ENCODE measurements around the gene CCDC14.

Gene CCDC14

GRCh38 chr3:123961508-123961856 is 453 bp upstream of the CCDC14 start:
- no peak for DNase-seq

GRCh38 chr3:123953735-123954134 is 7.3 kb downstream of the CCDC14 start:
- DNase-seq, result no peak

- DNase-seq, result no peak
These were observed 8.0 kb downstream of the CCDC14 start for GRCh38 chr3:123952844-123953520.

DNA sequence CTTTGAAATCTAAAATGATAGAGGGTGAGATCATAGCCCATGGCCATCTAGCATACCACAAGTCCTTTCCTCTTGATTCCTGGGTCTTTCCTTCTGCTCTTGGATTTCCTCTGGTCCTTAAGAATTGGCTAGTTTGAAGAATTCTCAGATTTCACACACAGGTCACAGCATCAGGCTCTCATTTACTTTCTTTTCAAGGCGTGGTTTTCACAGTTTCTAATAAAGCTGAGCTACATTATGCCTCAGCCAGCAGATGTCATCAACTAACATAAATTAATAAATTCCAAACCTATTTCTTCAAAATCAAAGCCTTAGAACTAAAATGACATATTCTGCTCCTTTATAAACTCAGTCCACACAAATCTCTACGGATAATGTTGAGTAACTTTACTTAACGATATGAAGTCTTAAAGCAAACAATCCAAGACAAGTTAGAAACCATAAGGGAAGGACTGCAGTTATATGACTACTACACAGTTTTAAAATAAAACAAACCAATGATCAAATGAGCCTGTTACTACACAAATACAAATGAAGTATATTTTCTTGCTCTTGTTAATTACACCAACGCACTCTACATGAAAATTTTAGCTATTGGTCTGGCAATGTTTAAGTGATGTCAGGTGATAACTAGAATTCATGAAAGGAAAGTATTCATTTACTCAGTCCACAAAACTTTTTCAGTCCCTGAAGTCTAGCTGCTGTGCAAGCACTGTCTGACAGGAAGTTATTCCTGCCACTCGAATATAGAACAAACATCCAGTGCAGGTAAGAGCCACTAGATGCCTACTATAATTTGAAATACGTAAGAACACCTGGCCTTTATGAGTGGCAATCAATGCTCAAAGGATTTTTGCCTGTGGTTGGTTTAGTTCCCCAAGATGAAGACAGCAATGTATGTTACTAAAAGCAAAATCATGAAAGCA is 9.2 kb downstream of the CCDC14 start:
- DNase-seq, result no peak

- DNase-seq, result no peak
These were observed 11.4 kb downstream of the CCDC14 start for GRCh38 chr3:123949641-123950040.

- DNase-seq, result no peak
These were observed 12.6 kb downstream of the CCDC14 start for GRCh38 chr3:123948449-123948848.

DNA sequence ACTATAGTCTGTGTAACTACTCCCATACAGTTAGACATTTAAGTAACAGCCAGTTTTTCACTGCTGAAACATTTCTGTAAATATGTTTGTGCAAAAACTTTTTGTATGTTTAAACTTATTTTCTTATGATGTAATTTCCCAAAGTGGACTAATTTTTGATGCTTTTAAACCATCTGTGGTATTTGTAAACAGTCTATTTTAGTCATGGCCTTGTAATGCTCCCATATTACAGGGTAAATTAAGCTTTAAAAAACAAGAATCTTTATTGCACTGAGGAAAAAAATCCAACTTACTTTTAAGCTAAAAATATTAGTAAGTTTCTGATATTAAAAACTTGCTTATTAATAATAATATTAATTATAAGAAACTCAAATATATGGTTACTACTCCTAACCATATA is 13.5 kb downstream of the CCDC14 start:
- no peak for DNase-seq

DNA sequence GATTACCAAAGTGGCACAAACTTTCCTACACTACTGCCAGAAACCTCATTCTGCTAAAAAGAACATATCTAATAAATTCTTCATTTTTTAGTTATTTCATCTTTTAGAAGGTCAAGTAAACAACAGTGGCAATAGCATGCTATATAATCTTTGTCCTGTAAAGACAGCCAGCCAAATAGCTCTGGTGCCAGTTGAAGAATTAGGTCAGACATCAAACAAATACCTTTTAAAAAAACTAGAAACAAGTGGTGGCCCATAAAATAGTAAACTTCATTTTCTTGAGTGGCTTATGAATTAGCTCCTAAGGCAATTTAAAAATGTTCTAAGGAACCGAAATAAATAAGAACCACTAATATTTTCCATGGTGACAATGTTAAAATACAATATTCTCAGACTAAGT is 19.5 kb downstream of the CCDC14 start:
- DNase-seq, result no peak

DNA sequence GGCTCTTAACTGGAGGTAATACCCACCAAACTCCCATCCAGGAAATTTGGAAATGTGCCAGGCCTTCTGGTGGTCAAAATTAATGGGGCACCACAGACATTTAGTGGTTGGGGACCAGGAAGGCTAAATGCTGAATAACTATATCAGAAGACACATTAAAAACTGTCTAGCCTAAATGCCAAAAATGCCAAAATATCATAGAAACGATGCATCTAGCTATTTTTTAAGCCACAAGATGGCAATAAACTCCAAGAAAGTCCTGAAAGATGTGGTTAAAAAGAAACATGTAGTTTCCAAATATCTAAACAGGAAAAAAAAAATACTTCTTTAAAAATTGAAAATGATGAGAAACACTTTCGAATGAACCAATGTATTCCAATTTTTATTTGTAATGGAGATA is 19.9 kb downstream of the CCDC14 start:
- no peak for DNase-seq

DNA sequence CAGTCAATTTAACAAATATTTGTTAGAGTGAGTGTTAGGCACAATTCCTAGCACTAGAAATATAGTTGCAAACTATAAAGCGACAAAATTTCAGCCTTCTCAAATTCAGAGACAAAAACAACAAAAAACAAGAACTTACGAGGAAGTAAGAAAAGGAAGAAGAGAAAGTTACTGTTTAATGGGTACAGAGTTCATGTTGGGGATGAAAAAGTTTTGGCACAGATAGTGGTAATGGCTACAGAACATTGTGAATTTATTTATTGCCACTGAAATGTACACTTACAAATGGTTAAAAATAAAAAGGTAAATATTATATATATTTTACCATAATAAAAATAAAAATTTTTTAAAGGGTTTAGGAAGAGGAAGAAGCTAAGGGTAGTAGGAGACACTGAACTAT is 21.3 kb downstream of the CCDC14 start:
- DNase-seq, result no peak

DNA sequence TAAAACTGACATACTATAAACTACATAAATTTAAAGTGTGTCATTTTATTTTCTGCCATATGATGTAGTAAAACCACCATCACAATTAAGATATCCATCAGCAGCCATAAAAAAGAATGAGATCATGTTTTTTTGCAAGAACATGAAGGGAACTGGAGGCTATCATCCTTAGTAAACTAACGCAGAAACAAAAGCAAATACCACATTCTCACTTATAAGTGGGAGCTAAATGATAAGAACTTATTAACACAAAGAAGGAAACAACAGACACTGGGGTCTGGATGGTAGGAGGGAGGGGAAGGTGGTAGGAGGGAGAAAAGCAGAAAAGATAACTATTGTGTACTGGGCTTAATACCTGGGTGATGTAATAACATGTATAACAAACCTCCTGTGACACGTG is 24.6 kb downstream of the CCDC14 start:
- DNase-seq, result no peak

- DNase-seq, result no peak
These were observed 25.2 kb downstream of the CCDC14 start for GRCh38 chr3:123935830-123936229.

DNA sequence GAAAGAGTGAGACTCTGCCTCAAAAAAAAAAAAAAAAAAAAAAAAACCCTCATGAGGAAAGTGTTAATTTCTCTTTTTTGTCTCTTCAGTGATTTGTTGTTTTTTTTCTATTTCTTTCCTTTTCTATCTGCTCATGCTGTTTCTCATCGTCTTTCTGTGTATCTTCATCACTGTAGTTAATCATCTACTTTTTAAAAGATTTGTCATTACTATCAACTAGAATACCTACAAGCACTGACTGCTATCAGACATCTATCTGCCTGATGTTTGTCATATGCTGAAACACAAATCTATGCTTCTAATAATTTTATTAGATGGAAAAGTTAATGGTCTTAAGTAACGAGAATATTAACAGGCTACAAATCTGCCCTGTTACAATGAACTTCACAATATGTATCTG is 26.8 kb downstream of the CCDC14 start:
- no peak for DNase-seq

DNA sequence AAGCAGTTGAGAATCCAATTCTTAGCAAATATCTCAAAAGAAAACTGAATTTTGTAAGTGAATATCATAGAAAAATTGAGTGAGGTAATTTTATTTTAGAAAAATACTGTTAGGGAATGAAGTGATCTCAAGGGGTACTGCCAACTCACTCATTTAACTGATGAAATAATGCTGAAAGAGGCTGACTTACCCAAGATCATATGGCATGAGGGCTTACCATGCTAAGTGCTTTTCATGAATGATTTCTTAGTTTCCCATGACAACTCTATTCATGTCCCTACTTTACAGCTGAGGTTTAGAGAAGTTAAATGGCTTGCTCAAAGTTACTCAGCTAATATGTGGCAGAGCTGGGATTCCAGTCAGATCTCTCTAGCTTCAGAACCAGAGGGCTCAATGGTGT is 30.6 kb downstream of the CCDC14 start:
- DNase-seq, result no peak

DNA sequence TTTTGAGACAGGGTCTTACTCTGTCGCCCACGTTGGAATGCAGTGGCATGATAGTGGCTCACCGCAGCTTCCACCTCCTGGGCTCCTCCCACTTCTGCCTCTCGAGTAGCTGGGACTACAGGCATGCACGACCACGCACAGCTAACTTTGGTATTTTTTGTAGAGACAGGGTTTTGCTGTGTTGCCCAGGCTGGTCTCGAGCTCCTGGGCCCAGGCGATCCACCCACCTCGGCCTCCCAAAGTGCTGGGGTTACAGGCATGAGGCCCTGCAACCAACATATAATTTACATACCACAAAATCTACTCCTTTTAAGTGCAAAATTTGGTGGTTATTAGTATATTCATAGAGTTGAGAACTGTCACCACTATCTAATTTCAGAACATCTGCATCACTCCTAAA is 31.7 kb downstream of the CCDC14 start:
- DNase-seq, result no peak

GRCh38 chr3:123926396-123926795 is 34.6 kb downstream of the CCDC14 start:
- DNase-seq, result no peak

- no peak for DNase-seq
These were observed 40.2 kb downstream of the CCDC14 start for GRCh38 chr3:123920868-123921267.

DNA sequence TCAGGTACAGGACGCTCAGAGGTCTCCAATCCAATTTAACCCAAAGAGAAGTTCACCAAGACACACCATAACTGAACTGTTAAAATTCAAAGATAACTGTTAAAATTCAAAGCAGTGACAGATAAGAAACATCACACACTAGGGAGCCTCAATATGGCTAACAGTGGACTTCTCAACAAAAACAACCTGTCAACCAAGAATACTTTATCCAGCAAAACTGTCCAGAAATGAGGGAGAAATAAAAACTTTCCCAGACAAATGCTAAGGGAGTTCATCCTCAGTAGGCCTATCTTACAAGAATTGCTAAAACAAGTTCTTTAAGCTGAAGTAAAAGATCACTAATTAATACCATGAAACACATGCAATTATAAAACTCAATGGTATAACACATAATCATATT is 40.6 kb downstream of the CCDC14 start:
- no peak for DNase-seq

DNA sequence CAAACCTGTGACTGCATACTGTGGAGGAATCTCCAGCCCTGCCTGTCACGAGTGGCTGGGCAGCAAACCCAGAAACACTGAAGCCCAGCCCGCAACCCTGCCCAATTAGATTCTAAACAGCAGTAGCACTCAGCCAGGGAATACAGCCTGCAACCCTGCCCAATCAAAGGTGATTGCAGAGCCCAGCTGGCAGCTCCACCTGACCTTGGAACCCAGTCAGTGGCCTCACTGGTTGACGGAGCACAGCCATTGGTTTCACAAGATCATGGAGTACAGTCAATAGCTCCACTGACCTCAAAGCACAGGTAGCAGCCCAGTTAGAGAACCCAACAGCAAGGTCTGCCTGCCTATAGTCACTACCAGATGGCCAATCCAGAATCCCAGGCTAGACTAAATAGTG is 41.7 kb downstream of the CCDC14 start:
- no peak for DNase-seq

DNA sequence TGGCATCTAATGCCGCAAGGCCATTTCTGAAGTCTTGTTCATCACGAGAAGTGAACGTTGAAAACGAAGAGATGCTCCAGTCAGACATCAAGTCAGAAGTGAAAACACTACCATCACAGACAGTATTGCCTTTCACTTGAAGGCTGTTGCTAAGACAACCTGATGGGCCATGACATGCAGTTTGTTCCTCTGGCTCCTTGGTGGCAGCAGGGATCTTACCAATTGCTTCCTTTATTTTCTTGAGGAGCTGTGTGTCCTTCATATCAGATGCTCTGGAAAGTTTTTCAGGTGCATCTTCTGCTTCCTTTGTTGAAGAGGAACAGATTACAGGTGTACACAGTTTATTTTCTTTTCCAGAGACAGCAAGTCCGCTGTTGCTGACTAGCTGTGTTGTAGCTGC is 46.2 kb downstream of the CCDC14 start:
- no peak for DNase-seq

DNA sequence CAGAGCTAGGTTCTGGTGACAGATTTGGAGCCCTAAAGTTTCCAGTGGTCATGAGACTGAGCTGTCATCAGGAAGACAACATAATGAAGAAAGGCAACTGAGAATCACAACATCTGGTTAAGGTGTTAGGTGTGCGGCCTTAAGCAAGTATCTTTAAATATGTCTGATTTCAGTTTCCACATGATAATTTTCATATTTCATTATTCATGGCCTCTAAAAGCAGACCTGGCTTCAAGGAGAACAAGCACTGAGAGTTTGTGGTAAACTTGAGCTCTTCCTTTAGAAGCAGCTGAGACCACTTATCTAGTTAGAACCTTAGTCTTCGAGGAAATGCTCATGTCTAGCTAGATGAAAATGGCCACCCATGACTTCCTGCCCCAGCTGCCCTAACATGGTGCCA is 51.2 kb downstream of the CCDC14 start:
- no peak for DNase-seq

GRCh38 chr3:123907720-123908119 is 53.3 kb downstream of the CCDC14 start:
- no peak for DNase-seq

DNA sequence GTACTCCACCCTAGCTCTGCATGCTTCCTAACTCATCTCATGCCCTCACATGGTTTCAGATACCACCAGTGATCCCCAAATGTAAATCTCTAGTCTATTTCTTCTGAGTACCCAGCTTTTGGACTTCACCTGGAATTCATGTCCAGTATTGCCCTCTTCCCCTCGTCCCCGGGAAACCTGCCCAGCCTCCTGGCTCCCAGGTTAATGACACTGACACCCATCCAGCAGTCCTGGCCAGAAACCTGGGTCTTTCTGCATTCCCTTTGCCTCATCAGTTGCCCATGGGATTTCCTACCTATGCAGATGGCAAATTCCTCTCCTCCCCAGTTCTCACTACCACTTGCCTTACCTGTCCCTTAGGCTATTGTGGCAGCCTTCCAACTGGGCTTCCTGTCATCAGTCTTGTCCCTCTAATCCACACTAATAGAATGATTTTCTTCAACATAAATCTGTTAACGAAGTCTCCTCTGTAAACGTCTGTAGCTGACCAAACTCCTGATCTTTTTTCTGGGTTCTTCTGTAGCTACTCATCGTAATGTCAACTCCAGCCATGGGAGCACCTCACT is 61.6 kb downstream of the CCDC14 start:
- DNase-seq, result no peak

- DNase-seq, result no peak
These were observed 68.0 kb downstream of the CCDC14 start for GRCh38 chr3:123893012-123893411.
